Activated naive CD8-positive, alpha-beta T cell treated with anti-CD3 and anti-CD28 coated beads, Interleukin-2, amount 10 ng/mL, durations not matched to agents 7 days and 5 days (primary cell): ENCODE results near the gene SKOR1. TPM values are rescaled to one million over a fixed set of nuclear protein-coding genes. Genes with fewer than 3 reads are reported as not detected.

Source experiments
- ATAC-seq: fragments of 150-1000 bp; cut with Tn5 transposase; one replicate; pipeline ENCODE4 v1.10.0; 2021; ENCODE audit warnings: low read depth, moderate library complexity
- POLR2A ChIA-PET: fragments of 350-600 bp; sonication (Branson Sonifier 250); formaldehyde crosslinking; loops from one replicate; lab custom pipeline; 2021; ENCODE audit warnings: antibody characterized with exemption; lab: Charles Lee
- DNase-seq: peaks from one replicate; pipeline ENCODE4 v3.0.0; 2021
- H3K27ac Mint-ChIP-seq: one replicate; pipeline ENCODE4 v1.8.0; 2022; ENCODE audit warnings: mild to moderate bottlenecking, mixed read lengths
- H3K27me3 Mint-ChIP-seq: one replicate; pipeline ENCODE4 v1.8.0; 2022; ENCODE audit warnings: mild to moderate bottlenecking, moderate library complexity, mixed read lengths
- H3K36me3 Mint-ChIP-seq: one replicate; pipeline ENCODE4 v1.8.0; 2021; ENCODE audit warnings: mild to moderate bottlenecking, mixed read lengths
- H3K4me1 Mint-ChIP-seq: one replicate; pipeline ENCODE4 v1.8.0; 2021; ENCODE audit warnings: mixed read lengths
- H3K4me3 Mint-ChIP-seq: one replicate; pipeline ENCODE4 v1.8.0; 2022; ENCODE audit warnings: mild to moderate bottlenecking, moderate library complexity, mixed read lengths
- H3K9me3 Mint-ChIP-seq: one replicate; pipeline ENCODE4 v1.8.0; 2021; ENCODE audit warnings: mixed read lengths
- total RNA-seq, 2 experiments: library from RNA; stranded (reverse); gene quantifications; one replicate each; pipeline ENCODE4 v1.2.3, GENCODE V29; 2021

The SKOR1 gene
- total RNA-seq, 2 experiments from 2014 or later, result 0.71 to 0.89 TPM

GRCh38 chr15:67870868-67871408 lies 45.6 kb downstream of the SKOR1 start:
- peaks cover 17% of the 10 kb centered on the region for H3K9me3 Mint-ChIP-seq
- no peak for DNase-seq
- POLR2A ChIA-PET, result no interaction called here
- no peak for ATAC-seq
- no peak overlapping the region for H3K4me3 Mint-ChIP-seq
- no peak overlapping the region for H3K27ac Mint-ChIP-seq
- H3K27me3 Mint-ChIP-seq, result peaks cover 40% of the 10 kb centered on the region
- no peaks in the 10 kb centered on the region for H3K36me3 Mint-ChIP-seq
- H3K4me1 Mint-ChIP-seq, result no peaks in the 10 kb centered on the region

GRCh38 chr15:67873777-67874176 lies 48.5 kb downstream of the SKOR1 start:
- Mint-ChIP-seq H3K4me1 (no peaks in the 10 kb centered on the region), H3K36me3 (no peaks in the 10 kb centered on the region), H3K27ac (no peak overlapping the region), H3K27me3 (peaks cover 45% of the 10 kb centered on the region), H3K4me3 (no peak overlapping the region), H3K9me3 (peaks cover 17% of the 10 kb centered on the region)
- POLR2A ChIA-PET, result no interaction called here
- no peak for DNase-seq
- no peak for ATAC-seq

GRCh38 chr15:67878712-67879206 lies 53.5 kb downstream of the SKOR1 start:
- peaks cover 13% of the 10 kb centered on the region for H3K4me1 Mint-ChIP-seq
- H3K27me3 Mint-ChIP-seq, result peaks cover 29% of the 10 kb centered on the region
- POLR2A ChIA-PET, result no interaction called here
- no peak for ATAC-seq
- no peak for DNase-seq
- H3K4me3 Mint-ChIP-seq, result no peak overlapping the region
- H3K36me3 Mint-ChIP-seq, result no peaks in the 10 kb centered on the region
- no peak overlapping the region for H3K27ac Mint-ChIP-seq
- peaks cover 3% of the 10 kb centered on the region for H3K9me3 Mint-ChIP-seq

DNA sequence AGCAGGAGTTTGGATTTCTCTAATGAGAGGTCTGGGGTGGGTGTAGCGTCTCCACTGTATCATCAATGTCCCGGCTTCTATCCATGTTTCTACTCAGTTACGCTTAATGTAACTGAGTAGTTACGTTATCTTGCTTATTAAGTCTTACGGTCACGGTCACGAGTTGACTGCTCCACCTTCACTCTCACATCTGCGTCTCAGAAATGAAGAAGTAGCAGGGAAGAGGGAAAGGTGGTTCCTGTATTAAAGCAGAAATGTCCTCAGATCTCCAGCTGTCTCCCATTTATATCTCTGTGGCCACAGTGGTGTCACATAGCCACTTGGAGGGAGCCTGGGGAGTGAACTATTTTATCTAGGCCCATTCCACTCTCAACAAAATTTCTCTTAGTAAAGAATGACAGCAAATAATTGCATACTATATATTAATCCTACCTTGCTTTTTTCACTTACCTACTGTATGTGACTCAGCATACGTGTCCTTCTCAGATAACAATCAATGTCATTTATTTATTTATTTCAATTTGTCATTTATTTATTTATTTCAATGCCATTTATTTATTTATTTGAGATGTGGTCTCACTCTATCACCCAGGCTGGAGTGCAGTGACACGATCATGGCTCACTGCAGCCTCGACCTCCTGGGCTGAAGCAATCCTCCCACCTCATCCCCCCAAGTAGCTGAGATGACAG lies 54.3 kb downstream of the SKOR1 start:
- H3K27me3 Mint-ChIP-seq, result peaks cover 22% of the 10 kb centered on the region
- DNase-seq (no peak), ATAC-seq (no peak)
- peaks cover 13% of the 10 kb centered on the region for H3K4me1 Mint-ChIP-seq
- POLR2A ChIA-PET, result no interaction called here
- no peak overlapping the region for H3K27ac Mint-ChIP-seq
- H3K4me3 Mint-ChIP-seq, result no peak overlapping the region
- no peaks in the 10 kb centered on the region for H3K9me3 Mint-ChIP-seq
- H3K36me3 Mint-ChIP-seq, result no peaks in the 10 kb centered on the region

DNA sequence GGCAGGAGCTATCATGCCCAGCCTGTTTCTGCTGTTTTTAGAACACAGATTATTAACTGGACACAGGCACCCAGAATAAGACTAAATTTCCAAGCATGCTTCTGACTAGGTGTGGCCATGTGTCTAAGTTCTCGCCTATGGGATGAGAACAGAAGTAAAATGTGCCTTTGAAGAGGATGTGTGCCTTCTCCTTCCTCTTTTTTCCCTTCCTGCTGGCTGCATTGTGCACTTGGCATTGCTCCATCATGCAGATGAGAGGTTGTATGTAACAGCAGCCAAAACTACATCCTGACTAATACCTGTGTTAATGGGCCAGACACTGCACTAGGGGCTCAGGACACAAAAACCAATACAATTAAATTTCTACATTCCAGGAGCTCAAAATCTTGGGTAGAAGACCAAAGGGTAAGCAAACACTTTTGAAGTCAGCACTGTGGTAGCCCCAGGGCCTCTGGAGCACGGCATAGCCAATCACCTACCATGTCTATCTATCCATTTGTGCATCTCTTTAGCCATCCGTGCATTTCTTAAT lies 55.4 kb downstream of the SKOR1 start:
- Mint-ChIP-seq H3K36me3 (no peaks in the 10 kb centered on the region), H3K9me3 (no peaks in the 10 kb centered on the region), H3K27ac (no peak overlapping the region), H3K4me3 (no peak overlapping the region), H3K4me1 (peaks cover 13% of the 10 kb centered on the region), H3K27me3 (peaks cover 23% of the 10 kb centered on the region)
- DNase-seq, result no peak
- no peak for ATAC-seq
- POLR2A ChIA-PET, result no interaction called here

- DNase-seq (no peak), ATAC-seq (peak; percentile 73)
- Mint-ChIP-seq H3K4me1 (peaks cover 13% of the 10 kb centered on the region), H3K9me3 (no peaks in the 10 kb centered on the region), H3K4me3 (no peak overlapping the region), H3K27me3 (peaks cover 27% of the 10 kb centered on the region), H3K27ac (no peak overlapping the region), H3K36me3 (no peaks in the 10 kb centered on the region)
- POLR2A ChIA-PET, result no interaction called here
These were observed 57.4 kb downstream of the SKOR1 start for GRCh38 chr15:67882487-67883233.

DNA sequence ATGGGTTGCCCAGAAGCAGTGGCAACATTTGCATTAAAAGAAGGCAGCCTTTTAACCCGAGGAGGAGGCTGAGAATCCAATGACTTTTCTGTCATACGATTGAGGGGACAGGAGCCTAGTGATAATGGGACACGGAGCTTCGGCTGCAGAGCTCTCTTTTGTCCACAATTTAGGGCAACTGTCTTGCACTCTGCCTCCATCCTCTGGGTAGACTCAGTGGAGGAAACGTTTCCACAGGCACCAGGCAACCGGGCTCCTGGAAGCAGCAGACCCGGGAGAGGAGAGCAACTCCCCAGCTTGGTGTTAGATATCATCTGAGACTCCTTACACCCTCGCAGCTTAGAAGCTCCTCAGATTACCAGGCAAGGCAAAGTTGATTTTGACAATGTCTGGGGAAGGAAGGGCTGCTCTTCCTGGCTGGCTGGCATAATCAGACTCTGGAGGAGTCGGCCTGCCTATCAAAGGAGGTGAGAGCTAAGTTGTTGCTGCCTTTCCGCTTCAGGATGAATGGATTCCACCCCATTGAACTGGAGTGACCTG lies 58.0 kb downstream of the SKOR1 start:
- Mint-ChIP-seq H3K27me3 (peaks cover 20% of the 10 kb centered on the region), H3K4me1 (peaks cover 13% of the 10 kb centered on the region), H3K27ac (no peak overlapping the region), H3K36me3 (no peaks in the 10 kb centered on the region), H3K4me3 (no peak overlapping the region), H3K9me3 (no peaks in the 10 kb centered on the region)
- no peak for DNase-seq
- ATAC-seq, result no peak
- POLR2A ChIA-PET, result no interaction called here

GRCh38 chr15:67884009-67884408 lies 58.7 kb downstream of the SKOR1 start:
- Mint-ChIP-seq H3K4me3 (no peak overlapping the region), H3K4me1 (peaks cover 13% of the 10 kb centered on the region), H3K9me3 (no peaks in the 10 kb centered on the region), H3K27me3 (peaks cover 17% of the 10 kb centered on the region), H3K27ac (no peak overlapping the region), H3K36me3 (no peaks in the 10 kb centered on the region)
- ATAC-seq, result no peak
- DNase-seq, result no peak
- POLR2A ChIA-PET, result no interaction called here

Other genes with a start within 250 kb of the SKOR1 start
- not detected for gene RNU6-1, start 14.5 kb downstream of the SKOR1 start, total RNA-seq
- 10 to 100 TPM; 53.8 to 54.3 TPM for gene PIAS1, start 228.8 kb downstream of the SKOR1 start, total RNA-seq